Smooth muscle cell (in vitro differentiated cells): ENCODE results near the gene MEN1. TPM values are rescaled to one million over a fixed set of nuclear protein-coding genes. Genes with fewer than 3 reads are reported as not detected.

Experiments used
- DNase-seq: peaks from one replicate; lab custom pipeline; 2025; ENCODE audit not compliant: unreplicated experiment; lab: John Stamatoyannopoulos, UW
- H2AFZ ChIP-seq: fragments of 200-600 bp; sonication (generic); 2 replicates; pipeline ENCODE4 v1.6.0; 2016; ENCODE audit warnings: antibody characterized with exemption, low read depth, mild to moderate bottlenecking
- H3F3A ChIP-seq: fragments of 200-600 bp; sonication (generic); 2 replicates; pipeline ENCODE4 v1.6.0; 2017; ENCODE audit warnings: antibody characterized with exemption, low read depth
- H3K27ac ChIP-seq: fragments of 200-600 bp; sonication (generic); 2 replicates; pipeline ENCODE4 v1.5.1; 2016; ENCODE audit warnings: low read depth, mild to moderate bottlenecking
- H3K27me3 ChIP-seq: fragments of 200-600 bp; sonication (generic); 2 replicates; pipeline ENCODE4 v1.6.1; 2016; ENCODE audit warnings: low read depth, mild to moderate bottlenecking
- H3K36me3 ChIP-seq: fragments of 200-600 bp; sonication (generic); 2 replicates; pipeline ENCODE4 v1.5.1; 2016; ENCODE audit warnings: low read depth
- H3K4me1 ChIP-seq: fragments of 200-600 bp; sonication (generic); 2 replicates; pipeline ENCODE4 v1.5.1; 2016; ENCODE audit warnings: low read depth
- H3K4me2 ChIP-seq: fragments of 200-600 bp; sonication (generic); 2 replicates; pipeline ENCODE4 v1.6.0; 2016; ENCODE audit warnings: mild to moderate bottlenecking
- H3K4me3 ChIP-seq: fragments of 200-600 bp; sonication (generic); 2 replicates; pipeline ENCODE4 v1.5.1; 2016; ENCODE audit warnings: mild to moderate bottlenecking
- H3K79me2 ChIP-seq: fragments of 200-600 bp; sonication (generic); 2 replicates; pipeline ENCODE4 v1.6.0; 2016; ENCODE audit warnings: low read depth, mild to moderate bottlenecking
- H3K9ac ChIP-seq: fragments of 200-600 bp; sonication (generic); 2 replicates; pipeline ENCODE4 v1.6.0; 2016; ENCODE audit warnings: low read depth
- H3K9me3 ChIP-seq: fragments of 200-600 bp; sonication (generic); replicated peaks from 2 replicates; pipeline ENCODE4 v1.5.1; 2016; ENCODE audit warnings: low read depth
- H4K20me1 ChIP-seq: fragments of 200-600 bp; sonication (generic); 2 replicates; pipeline ENCODE4 v1.6.0; 2016; ENCODE audit warnings: low read depth
- WGBS: methylation state at CpG from one replicate; pipeline ENCODE4 v1.1.7; 2016; ENCODE audit warnings: low lambda C conversion rate; 5-methylcytosine and 5-hydroxymethylcytosine counted together
- polyA plus RNA-seq: library from polyadenylated mRNA; unstranded; fragments of >200 nt; fragmentation: Nextera tagmentation; extraction: Ambion mirVana; gene quantifications from 2 replicates; pipeline ENCODE4 v1.2.1, GENCODE V29; 2016
- total RNA-seq: library from RNA; depleted of rRNA; stranded (reverse); fragments of >200 nt; gene quantifications from 2 replicates; pipeline ENCODE4 v1.2.3, GENCODE V29; 2014
- TF ChIP-seq, protein P1 (sequence below): fragments of 200-600 bp; sonication (generic); IDR thresholded peaks from 2 replicates; pipeline ENCODE4 v1.5.1; 2017; ENCODE audit warnings: borderline replicate concordance, mild to moderate bottlenecking, antibody characterized with exemption; ENCODE audit not compliant: insufficient read depth, poor library complexity, severe bottlenecking

Gene MEN1
- total and polyA plus RNA-seq, 2 experiments from 2014 or later = 11.6 to 37.3 TPM

DNA sequence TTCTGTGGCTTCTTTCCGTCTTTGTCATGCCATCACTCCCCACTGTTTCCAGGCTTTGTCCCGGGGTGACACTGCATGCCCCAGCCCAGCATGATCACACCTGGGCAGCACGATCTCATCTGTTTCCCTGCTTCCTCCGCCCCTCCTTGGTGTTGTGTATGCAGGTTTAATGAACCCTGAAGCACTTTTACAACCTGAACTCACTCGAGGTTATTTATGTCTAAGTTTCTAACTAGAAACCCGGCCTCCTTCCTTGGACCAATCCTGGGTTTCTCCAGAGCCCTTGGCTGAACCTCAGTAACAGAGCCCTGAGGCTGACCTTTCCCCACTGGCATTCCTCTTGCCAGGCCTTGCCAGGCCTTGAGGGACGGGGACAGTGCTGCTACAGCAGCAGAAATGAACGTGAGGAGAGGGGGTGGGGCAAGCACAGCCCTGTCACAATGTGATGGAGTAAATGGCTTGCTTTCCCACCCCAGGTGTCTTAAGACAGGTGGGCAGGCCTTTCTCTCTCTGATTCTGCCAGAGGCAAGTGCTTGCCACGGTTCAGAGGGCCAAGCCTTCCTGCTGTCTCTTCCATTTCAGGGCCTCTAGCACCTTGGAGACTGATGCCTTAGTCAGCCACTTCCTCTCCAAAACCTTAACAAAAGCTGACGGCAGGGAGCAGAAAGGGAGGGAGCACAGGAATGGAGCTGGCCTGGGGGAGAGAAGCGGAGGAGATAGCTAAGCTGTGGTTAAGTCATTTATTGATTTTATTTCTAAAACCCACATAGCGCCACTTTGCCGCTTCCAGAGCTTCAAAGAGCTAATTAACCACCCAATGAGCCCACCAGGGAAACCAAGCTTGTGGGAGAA is 47.5 kb downstream of the MEN1 start:
- WGBS = 77% methylated on average over 13 of the region's 13 CpGs
- peaks cover 29% of the 10 kb centered on the region for H3K4me1 ChIP-seq

DNA sequence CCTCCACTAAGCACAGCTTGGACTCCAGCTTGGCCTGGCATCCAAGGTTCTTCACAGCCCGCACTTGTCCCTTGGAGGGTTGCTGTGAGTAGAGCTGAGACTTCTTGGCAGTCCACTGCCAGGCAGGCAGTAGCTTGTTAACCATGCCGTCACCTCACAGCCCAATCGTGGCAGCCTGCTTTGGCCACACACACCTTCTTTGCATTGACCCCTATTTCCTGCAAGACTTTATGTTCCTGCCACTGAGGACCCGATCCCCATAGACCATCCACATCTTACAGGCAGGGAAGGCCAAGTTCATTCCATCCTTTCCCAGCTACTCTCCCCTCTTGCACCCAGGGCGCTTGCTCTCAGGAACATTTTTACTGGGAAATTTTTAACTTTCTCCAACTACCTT is 48.1 kb downstream of the MEN1 start:
- 90% methylated on average over 5 of the region's 5 CpGs for WGBS
- H3K9me3 ChIP-seq = no peaks in the 10 kb centered on the region
- H3K4me1 ChIP-seq = peaks cover 29% of the 10 kb centered on the region
- no peak overlapping the region for H3K9ac ChIP-seq
- DNase-seq = no peak
- H3K27ac ChIP-seq = no peak overlapping the region
- H3F3A ChIP-seq = peaks cover 41% of the 10 kb centered on the region
- TF ChIP-seq, protein P1, sequence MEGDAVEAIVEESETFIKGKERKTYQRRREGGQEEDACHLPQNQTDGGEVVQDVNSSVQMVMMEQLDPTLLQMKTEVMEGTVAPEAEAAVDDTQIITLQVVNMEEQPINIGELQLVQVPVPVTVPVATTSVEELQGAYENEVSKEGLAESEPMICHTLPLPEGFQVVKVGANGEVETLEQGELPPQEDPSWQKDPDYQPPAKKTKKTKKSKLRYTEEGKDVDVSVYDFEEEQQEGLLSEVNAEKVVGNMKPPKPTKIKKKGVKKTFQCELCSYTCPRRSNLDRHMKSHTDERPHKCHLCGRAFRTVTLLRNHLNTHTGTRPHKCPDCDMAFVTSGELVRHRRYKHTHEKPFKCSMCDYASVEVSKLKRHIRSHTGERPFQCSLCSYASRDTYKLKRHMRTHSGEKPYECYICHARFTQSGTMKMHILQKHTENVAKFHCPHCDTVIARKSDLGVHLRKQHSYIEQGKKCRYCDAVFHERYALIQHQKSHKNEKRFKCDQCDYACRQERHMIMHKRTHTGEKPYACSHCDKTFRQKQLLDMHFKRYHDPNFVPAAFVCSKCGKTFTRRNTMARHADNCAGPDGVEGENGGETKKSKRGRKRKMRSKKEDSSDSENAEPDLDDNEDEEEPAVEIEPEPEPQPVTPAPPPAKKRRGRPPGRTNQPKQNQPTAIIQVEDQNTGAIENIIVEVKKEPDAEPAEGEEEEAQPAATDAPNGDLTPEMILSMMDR = no peak
- peaks cover 9% of the 10 kb centered on the region for H3K79me2 ChIP-seq
- H3K36me3 ChIP-seq = no peaks in the 10 kb centered on the region
- peaks cover 66% of the 10 kb centered on the region for H4K20me1 ChIP-seq
- H3K4me3 ChIP-seq = no peak overlapping the region
- no peak overlapping the region for H3K4me2 ChIP-seq
- H3K27me3 ChIP-seq = no peaks in the 10 kb centered on the region
- H2AFZ ChIP-seq = no peak overlapping the region

More for the DNA sequence above, 47.5 kb downstream of the MEN1 start:
- Histone ChIP-seq H3K4me3 (no peak overlapping the region), H3K27ac (peak overlapping the region; percentile 31), H3K9ac (no peak overlapping the region), H3K9me3 (no peaks in the 10 kb centered on the region), H4K20me1 (peaks cover 72% of the 10 kb centered on the region), H3K4me2 (no peak overlapping the region), H3F3A (peaks cover 47% of the 10 kb centered on the region), H3K79me2 (peaks cover 12% of the 10 kb centered on the region), H3K36me3 (no peaks in the 10 kb centered on the region), H2AFZ (no peak overlapping the region), H3K27me3 (no peaks in the 10 kb centered on the region)
- DNase-seq = no peak
- TF ChIP-seq, protein P1 = no peak

DNA sequence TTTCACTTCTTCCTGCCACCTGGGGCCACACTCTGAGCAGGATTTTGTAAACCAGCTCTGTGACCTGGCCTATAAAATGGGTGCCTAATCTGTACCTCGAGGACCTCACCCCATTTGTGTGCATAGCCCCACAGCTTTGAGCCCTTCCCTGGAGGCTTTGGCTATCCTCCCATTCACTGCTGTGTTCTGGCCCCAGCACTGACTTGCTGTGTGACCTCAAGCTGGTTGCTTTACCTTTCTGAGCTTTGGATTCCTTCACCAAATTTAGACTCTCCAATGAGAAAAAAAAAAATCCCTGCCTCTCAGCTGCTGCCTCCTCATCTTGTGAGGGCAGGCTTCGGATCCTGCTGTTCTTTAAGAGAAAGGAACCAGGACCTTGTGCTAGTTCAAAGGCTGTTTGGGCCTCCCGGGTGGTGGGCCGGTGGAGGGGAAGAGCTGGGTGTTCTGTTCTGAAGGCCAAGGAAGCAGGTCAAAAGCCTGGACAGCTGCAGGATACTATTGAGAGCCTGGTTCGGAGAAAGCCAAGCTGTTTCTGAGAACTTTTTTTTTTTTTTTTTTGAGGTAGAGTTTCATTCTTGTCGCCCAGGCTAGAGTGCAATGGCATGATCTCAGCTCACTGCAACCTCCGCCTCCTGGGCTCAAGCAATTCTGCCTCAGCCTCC is 49.5 kb downstream of the MEN1 start:
- peaks cover 52% of the 10 kb centered on the region for H4K20me1 ChIP-seq

More for the DNA sequence above, 49.5 kb downstream of the MEN1 start:
- Histone ChIP-seq H3K9me3 (no peaks in the 10 kb centered on the region), H3K27ac (no peak overlapping the region), H3K9ac (no peak overlapping the region), H3K36me3 (no peaks in the 10 kb centered on the region), H2AFZ (no peak overlapping the region), H3K27me3 (no peaks in the 10 kb centered on the region), H3K4me1 (peaks cover 29% of the 10 kb centered on the region), H3K4me2 (no peak overlapping the region), H3F3A (peaks cover 34% of the 10 kb centered on the region), H3K4me3 (no peak overlapping the region), H3K79me2 (peaks cover 6% of the 10 kb centered on the region)
- DNase-seq = no peak
- 82% methylated on average over 7 of the region's 7 CpGs for WGBS
- TF ChIP-seq, protein P1 = no peak
